IMR-90 (cell line): ENCODE measurements around the gene TSPEAR. TPM values are rescaled to one million over a fixed set of nuclear protein-coding genes. Genes with fewer than 3 reads are reported as not detected.

Experiments used
- ATAC-seq: fragments of 200-7000 bp; cut with Tn5 transposase; 2 replicates; pipeline ENCODE4 v1.9.1; 2020; ENCODE audit warnings: low read depth, mild to moderate bottlenecking, moderate library complexity
- BruUV-seq: library from RNA; stranded (reverse); fragments of 400-500 nt; replicated peaks from 2 replicates; lab custom pipeline; 2021; lab: Mats Ljungman, UMichigan
- CTCF ChIA-PET: fragments of 300-600 bp; formaldehyde crosslinking; extraction: SDS; loops from one replicate; lab custom pipeline; 2021; ENCODE audit warnings: antibody characterized with exemption; lab: Yijun Ruan, JAX
- POLR2A ChIA-PET: fragments of 300-600 bp; sonication (Branson Sonifier 250); formaldehyde crosslinking; loops from one replicate; lab custom pipeline; 2022; ENCODE audit warnings: antibody characterized with exemption; ENCODE audit not compliant: unreplicated experiment; lab: Charles Lee
- DNase-seq: peaks from one replicate; pipeline ENCODE4 v3.0.0; 2013
- H2AFZ ChIP-seq: replicated peaks from 2 replicates; pipeline ENCODE3; 2013; ENCODE audit warnings: low read length, mild to moderate bottlenecking; ENCODE audit not compliant: poor library complexity
- H2AK5ac ChIP-seq: 2 replicates; pipeline ENCODE4 v1.6.1; 2013; ENCODE audit warnings: low read depth, low read length, inconsistent platforms
- H2AK9ac ChIP-seq: replicated peaks from 2 replicates; pipeline ENCODE3; 2013; ENCODE audit warnings: mild to moderate bottlenecking, low read depth, low read length, moderate library complexity; ENCODE audit not compliant: poor library complexity
- H2BK120ac ChIP-seq: 2 replicates; pipeline ENCODE4 v1.6.1; 2013; ENCODE audit warnings: low read depth, low read length, inconsistent platforms
- H2BK15ac ChIP-seq: 3 replicates; pipeline ENCODE4 v1.6.1; 2013; ENCODE audit warnings: low read depth, low read length, inconsistent platforms
- H2BK20ac ChIP-seq: 2 replicates; pipeline ENCODE4 v1.6.1; 2013; ENCODE audit warnings: low read depth, mild to moderate bottlenecking, inconsistent platforms, low read length, moderate library complexity
- H2BK5ac ChIP-seq: 2 replicates; pipeline ENCODE4 v1.6.1; 2013; ENCODE audit warnings: mild to moderate bottlenecking, low read depth, low read length, inconsistent platforms; ENCODE audit not compliant: poor library complexity, severe bottlenecking
- H3K14ac ChIP-seq: replicated peaks from 2 replicates; pipeline ENCODE4 v1.6.1; 2013; ENCODE audit warnings: low read depth, low read length, inconsistent platforms
- H3K18ac ChIP-seq: 2 replicates; pipeline ENCODE4 v1.6.1; 2013; ENCODE audit warnings: low read depth, low read length, control low read depth
- H3K23ac ChIP-seq: 2 replicates; pipeline ENCODE4 v1.6.1; 2013; ENCODE audit warnings: low read depth, low read length, inconsistent platforms
- H3K27ac ChIP-seq: 2 replicates; pipeline ENCODE4 v1.5.1; 2013; ENCODE audit warnings: mild to moderate bottlenecking, control low read depth, low read length; ENCODE audit not compliant: insufficient read depth
- H3K27me3 ChIP-seq: 2 replicates; pipeline ENCODE4 v1.6.1; 2013; ENCODE audit warnings: low read length; ENCODE audit not compliant: control insufficient read depth, insufficient read depth
- H3K36me3 ChIP-seq: 2 replicates; pipeline ENCODE4 v1.6.1; 2013; ENCODE audit warnings: low read length, mixed read lengths; ENCODE audit not compliant: control insufficient read depth, insufficient read depth
- H3K4ac ChIP-seq: 2 replicates; pipeline ENCODE4 v1.6.1; 2013; ENCODE audit warnings: low read depth, low read length, inconsistent platforms
- H3K4me1 ChIP-seq: 2 replicates; pipeline ENCODE4 v1.6.1; 2013; ENCODE audit warnings: low read length, mixed read lengths; ENCODE audit not compliant: control insufficient read depth, insufficient read depth
- H3K4me2 ChIP-seq: 2 replicates; pipeline ENCODE4 v1.6.1; 2013; ENCODE audit warnings: low read depth, mild to moderate bottlenecking, control low read depth, low read length, moderate library complexity
- H3K4me3 ChIP-seq: 2 replicates; pipeline ENCODE4 v1.5.1; 2013; ENCODE audit warnings: low read depth, mild to moderate bottlenecking, control low read depth, low read length, moderate library complexity; ENCODE audit not compliant: insufficient read depth
- H3K56ac ChIP-seq: 2 replicates; pipeline ENCODE4 v1.6.1; 2013; ENCODE audit warnings: low read length, inconsistent platforms; ENCODE audit not compliant: insufficient read depth; ENCODE audit errors: extremely low read depth
- H3K79me1 ChIP-seq, 2 experiments: 2 replicates each; pipeline ENCODE4 v1.6.1; 2013; ENCODE audit warnings: low read length in 2 of 2, inconsistent platforms in 1 of 2, low read depth in 1 of 2
- H3K9ac ChIP-seq: 2 replicates; pipeline ENCODE4 v1.6.1; 2013; ENCODE audit warnings: low read depth, low read length, control low read depth
- H3K9me1 ChIP-seq: 2 replicates; pipeline ENCODE4 v1.6.1; 2013; ENCODE audit warnings: low read length, inconsistent platforms; ENCODE audit not compliant: insufficient read depth
- H3K9me3 ChIP-seq: 2 replicates; pipeline ENCODE4 v1.6.1; 2013; ENCODE audit warnings: low read length; ENCODE audit not compliant: control insufficient read depth, insufficient read depth
- H4K20me1 ChIP-seq: 2 replicates; pipeline ENCODE4 v1.6.1; 2013; ENCODE audit warnings: low read length, inconsistent platforms; ENCODE audit not compliant: insufficient read depth
- H4K5ac ChIP-seq: 2 replicates; pipeline ENCODE4 v1.6.1; 2013; ENCODE audit warnings: mild to moderate bottlenecking, low read depth, low read length, control low read depth
- H4K8ac ChIP-seq, 2 experiments: 2 replicates each; pipeline ENCODE4 v1.6.1; 2013; ENCODE audit warnings: low read depth in 2 of 2, low read length in 2 of 2, control low read depth in 1 of 2, inconsistent platforms in 1 of 2
- H4K91ac ChIP-seq: 2 replicates; pipeline ENCODE4 v1.6.1; 2013; ENCODE audit warnings: low read depth, low read length, inconsistent platforms; ENCODE audit not compliant: insufficient read depth
- BHLHE40 ChIP-seq: fragments of 150-350 bp; IDR thresholded peaks from 2 replicates; pipeline ENCODE4 v1.6.1; 2016; ENCODE audit warnings: mild to moderate bottlenecking, low read depth, low read length
- CEBPB ChIP-seq: IDR thresholded peaks from 2 replicates; pipeline ENCODE4 v1.6.1; 2012; ENCODE audit warnings: low read depth, low read length, improper control_type of control experiment
- CHD1 ChIP-seq: IDR thresholded peaks from 2 replicates; pipeline ENCODE4 v1.6.1; 2012; ENCODE audit warnings: low read depth, low read length, improper control_type of control experiment
- CTCF ChIP-seq: conservative IDR thresholded peaks from 2 replicates; pipeline ENCODE4 v1.5.1; 2012; ENCODE audit warnings: mild to moderate bottlenecking, low read depth, low read length, improper control_type of control experiment
- FOS ChIP-seq: fragments of 150-350 bp; IDR thresholded peaks from 2 replicates; pipeline ENCODE4 v1.6.1; 2016; ENCODE audit warnings: low read depth, low read length
- MAFK ChIP-seq: IDR thresholded peaks from 2 replicates; pipeline ENCODE4 v1.6.1; 2012; ENCODE audit warnings: low read depth, low read length, improper control_type of control experiment
- MAZ ChIP-seq: IDR thresholded peaks from 2 replicates; pipeline ENCODE4 v1.6.1; 2012; ENCODE audit warnings: low read depth, mild to moderate bottlenecking, low read length, improper control_type of control experiment, moderate library complexity, borderline replicate concordance
- MXI1 ChIP-seq: IDR thresholded peaks from 2 replicates; pipeline ENCODE4 v1.6.1; 2012; ENCODE audit warnings: low read depth, mild to moderate bottlenecking, low read length, moderate library complexity, borderline replicate concordance
- NFE2L2 ChIP-seq: fragments of 150-350 bp; IDR thresholded peaks from 2 replicates; pipeline ENCODE4 v1.6.1; 2016; ENCODE audit warnings: low read depth, mild to moderate bottlenecking, low read length
- POLR2A ChIP-seq: IDR thresholded peaks from 2 replicates; pipeline ENCODE4 v1.6.1; 2012; ENCODE audit warnings: mild to moderate bottlenecking, low read depth, low read length
- RAD21 ChIP-seq: IDR thresholded peaks from 2 replicates; pipeline ENCODE4 v1.6.1; 2012; ENCODE audit warnings: low read length, improper control_type of control experiment
- RCOR1 ChIP-seq: IDR thresholded peaks from 2 replicates; pipeline ENCODE4 v1.6.1; 2012; ENCODE audit warnings: mild to moderate bottlenecking, low read length, improper control_type of control experiment; ENCODE audit not compliant: insufficient replicate concordance
- RFX5 ChIP-seq: IDR thresholded peaks from 2 replicates; pipeline ENCODE4 v1.8.0; 2012; ENCODE audit warnings: low read depth, mild to moderate bottlenecking, low read length, moderate library complexity
- SMC3 ChIP-seq: fragments of 150-350 bp; IDR thresholded peaks from 2 replicates; pipeline ENCODE4 v1.6.1; 2016; ENCODE audit warnings: low read depth, mild to moderate bottlenecking, antibody characterized with exemption, low read length, moderate library complexity
- WGBS, 2 experiments: methylation state at CpG; one replicate each; pipeline versions ENCODE4 v1.1.5 to v1.1.7; 2013; ENCODE audit warnings: missing lambda C conversion rate in 2 of 2; ENCODE audit not compliant: insufficient read length in 1 of 2; ENCODE audit errors: extremely low coverage in 2 of 2; 5-methylcytosine and 5-hydroxymethylcytosine counted together
- dilution Hi-C: fragments of 300-500 bp; cut with HindIII; formaldehyde crosslinking; loops from one replicate; pipeline ENCODE4 v1.14.3; 2018; ENCODE audit warnings: low sequenced_read_pairs; ENCODE audit not compliant: unreplicated experiment
- in situ Hi-C: fragments of 300-500 bp; cut with MboI; formaldehyde crosslinking; loops from 3 replicates; pipeline ENCODE4 v1.14.3; 2019; ENCODE audit warnings: low sequenced_read_pairs, inconsistent platforms, mixed read lengths
- intact Hi-C: fragments of 100-400 bp; cut with micrococcal nuclease; formaldehyde crosslinking; loops from 2 replicates; pipeline ENCODE4 v1.10.0; 2022
- polyA plus RNA-seq, 3 experiments: library from polyadenylated mRNA; depleted of rRNA; stranded (reverse); fragments of >200 nt; gene quantifications; 2 replicates each; pipeline ENCODE4 v1.2.3, GENCODE V29; 2012; ENCODE audit warnings: low replicate concordance in 1 of 3
- total RNA-seq: library from RNA; depleted of rRNA; stranded (reverse); fragments of >200 nt; gene quantifications from 2 replicates; pipeline ENCODE4 v1.2.3, GENCODE V29; 2012
- TF ChIP-seq, protein P1 (sequence below): fragments of 150-350 bp; IDR thresholded peaks from 2 replicates; pipeline ENCODE4 v1.6.1; 2017; ENCODE audit warnings: mild to moderate bottlenecking, antibody characterized with exemption, low read length, low read depth

The TSPEAR gene
- total and polyA plus RNA-seq, 2 of the 4 experiments (the other 2 are of a cell fraction): not detected

GRCh38 chr21:44449473-44450363 is 261.7 kb downstream of the TSPEAR start:
- no peak overlapping the region for H2AK9ac ChIP-seq
- H2BK5ac ChIP-seq: no peak overlapping the region
- POLR2A ChIA-PET: interaction anchor here (0.7 kb wide), 1 partner anchor 13 kb away, joined by 9 read pairs; no protein-coding TSS in a partner anchor
- no TSS peak for BruUV-seq
- H3K27ac ChIP-seq: no peak overlapping the region
- H3K9me3 ChIP-seq: no peaks in the 10 kb centered on the region
- no peak overlapping the region for H3K4me2 ChIP-seq
- no peaks in the 10 kb centered on the region for H4K20me1 ChIP-seq
- H3K4me3 ChIP-seq: no peak overlapping the region
- H2BK15ac ChIP-seq: no peak overlapping the region
- no peak overlapping the region for H2BK20ac ChIP-seq
- no peak overlapping the region for H3K23ac ChIP-seq
- DNase-seq: no peak
- intact Hi-C loops: no loop called here
- H4K5ac ChIP-seq: no peak overlapping the region
- dilution Hi-C loops: no loop called here
- no peaks in the 10 kb centered on the region for H3K4me1 ChIP-seq
- no peaks in the 10 kb centered on the region for H3K79me1 ChIP-seq
- WGBS, 2 experiments: 36% methylated on average over 9 of the region's 28 CpGs; no CpG with 5 or more reads in 1 of the 2 experiments
- H3K36me3 ChIP-seq: no peaks in the 10 kb centered on the region
- in situ Hi-C loops: no loop called here
- no peak overlapping the region for H4K8ac ChIP-seq
- H2BK120ac ChIP-seq: no peak overlapping the region
- H3K9me1 ChIP-seq: no peaks in the 10 kb centered on the region
- no peak overlapping the region for H4K91ac ChIP-seq
- H3K56ac ChIP-seq: no peak overlapping the region
- H3K4ac ChIP-seq: no peak overlapping the region
- H2AFZ ChIP-seq: no peak overlapping the region
- peaks cover 20% of the 10 kb centered on the region for H3K27me3 ChIP-seq
- H3K14ac ChIP-seq: no peak overlapping the region
- H3K9ac ChIP-seq: no peak overlapping the region
- CTCF ChIA-PET: no interaction called here
- no peak for ATAC-seq
- H2AK5ac ChIP-seq: no peak overlapping the region
- no peak overlapping the region for H3K18ac ChIP-seq
- TF ChIP-seq CEBPB: no peak
- TF ChIP-seq SMC3: no peak
- TF ChIP-seq NFE2L2: no peak
- no peak for TF ChIP-seq MXI1
- no peak for TF ChIP-seq RFX5
- TF ChIP-seq CHD1: no peak
- TF ChIP-seq MAFK: no peak
- TF ChIP-seq MAZ: no peak
- no peak for TF ChIP-seq POLR2A
- TF ChIP-seq RAD21: no peak
- TF ChIP-seq CTCF: no peak
- no peak for TF ChIP-seq RCOR1
- TF ChIP-seq, protein P1, sequence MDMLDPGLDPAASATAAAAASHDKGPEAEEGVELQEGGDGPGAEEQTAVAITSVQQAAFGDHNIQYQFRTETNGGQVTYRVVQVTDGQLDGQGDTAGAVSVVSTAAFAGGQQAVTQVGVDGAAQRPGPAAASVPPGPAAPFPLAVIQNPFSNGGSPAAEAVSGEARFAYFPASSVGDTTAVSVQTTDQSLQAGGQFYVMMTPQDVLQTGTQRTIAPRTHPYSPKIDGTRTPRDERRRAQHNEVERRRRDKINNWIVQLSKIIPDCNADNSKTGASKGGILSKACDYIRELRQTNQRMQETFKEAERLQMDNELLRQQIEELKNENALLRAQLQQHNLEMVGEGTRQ: no peak
- TF ChIP-seq FOS: no peak
- no peak for TF ChIP-seq BHLHE40
